HG03521 (cell line): ENCODE data around the gene S100A1.
A peak's percentile ranks its signal among the peaks of the same experiment; 100 is the strongest.
"Not testable (repeated sequence)": the region's sequence is repeated elsewhere in the genome, so short reads cannot be mapped to it uniquely, and the experiment has no call there.

Source experiments
- ATAC-seq: cut with Tn5 transposase; IDR thresholded peaks from one replicate; pipeline ENCODE4 v1.9.1; 2021; ENCODE audit warnings: mild to moderate bottlenecking, moderate library complexity; ENCODE audit not compliant: unreplicated experiment

The S100A1 gene

GRCh38 chr1:153629971-153630370 lies 1.7 kb downstream of the S100A1 start:
- ATAC-seq, result no peak

DNA sequence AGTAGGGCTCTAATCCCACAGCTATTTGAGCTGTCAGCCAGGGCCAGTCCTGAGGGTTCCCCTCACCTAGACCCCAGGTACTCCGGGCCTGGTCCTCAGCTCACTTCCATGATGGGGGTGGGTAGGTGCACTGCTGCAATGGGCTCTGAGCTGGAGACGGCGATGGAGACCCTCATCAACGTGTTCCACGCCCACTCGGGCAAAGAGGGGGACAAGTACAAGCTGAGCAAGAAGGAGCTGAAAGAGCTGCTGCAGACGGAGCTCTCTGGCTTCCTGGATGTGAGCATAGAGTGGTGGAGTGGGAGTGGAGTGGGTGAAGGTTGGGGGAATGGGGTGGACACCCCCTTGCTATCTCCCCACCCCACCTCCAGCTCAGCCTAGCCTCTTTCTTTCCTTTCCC lies 2.1 kb downstream of the S100A1 start:
- ATAC-seq, result no peak

- ATAC-seq, result no peak
Measured at GRCh38 chr1:153631047-153632022, 3.1 kb downstream of the S100A1 start.

GRCh38 chr1:153633161-153633753 lies 5.0 kb downstream of the S100A1 start:
- no peak for ATAC-seq

DNA sequence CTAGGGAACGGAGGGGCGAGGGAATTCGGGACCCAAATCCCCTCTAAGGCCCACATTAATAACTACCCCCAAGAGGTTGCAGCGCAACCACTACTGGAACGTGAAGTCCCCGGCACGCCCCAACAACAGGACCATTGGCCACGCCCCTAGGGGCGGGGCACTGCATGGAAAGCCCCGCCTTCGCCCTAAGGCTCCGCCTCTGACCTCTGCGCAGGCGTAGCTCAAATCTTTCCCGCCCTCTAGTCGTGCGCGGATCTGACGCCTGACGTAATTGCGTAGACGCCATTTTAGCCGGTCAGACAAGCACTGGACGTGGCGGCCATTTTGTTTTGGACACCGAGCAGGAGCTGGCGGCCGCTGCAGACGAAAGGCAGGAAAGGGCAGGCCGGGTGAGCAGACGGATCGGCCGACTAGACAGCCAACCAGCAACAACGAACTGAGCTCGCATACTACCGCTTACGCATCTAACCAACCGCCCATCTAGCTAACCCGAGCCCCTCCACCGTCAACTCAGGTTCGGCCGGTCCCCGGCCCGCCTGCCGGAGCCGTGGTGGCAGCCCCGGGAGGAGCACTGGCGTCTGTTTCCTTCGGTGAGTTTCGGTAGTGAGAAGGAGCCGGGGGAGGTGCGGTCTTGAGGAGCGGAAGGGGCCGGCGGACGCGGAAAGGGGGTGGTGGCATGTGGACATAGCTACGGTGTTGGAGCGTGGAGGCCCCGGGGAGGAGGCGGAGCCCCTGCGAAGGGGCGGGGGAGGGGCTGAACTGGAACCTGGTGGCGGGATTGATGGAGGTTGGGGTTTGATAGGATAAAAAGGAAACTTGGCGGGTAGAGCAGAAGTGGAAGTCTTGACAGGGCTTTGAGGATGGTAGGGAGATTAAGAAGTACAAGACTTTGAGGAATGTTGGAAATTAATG lies 5.8 kb downstream of the S100A1 start, which contains the start of gene CHTOP:
Gene CHTOP (plus strand): TSS at position 313 of the 912 bp plus-strand sequence. CDS start 2,523 bp downstream, outside the sequence.
- ATAC-seq, result peak; percentile 88

DNA sequence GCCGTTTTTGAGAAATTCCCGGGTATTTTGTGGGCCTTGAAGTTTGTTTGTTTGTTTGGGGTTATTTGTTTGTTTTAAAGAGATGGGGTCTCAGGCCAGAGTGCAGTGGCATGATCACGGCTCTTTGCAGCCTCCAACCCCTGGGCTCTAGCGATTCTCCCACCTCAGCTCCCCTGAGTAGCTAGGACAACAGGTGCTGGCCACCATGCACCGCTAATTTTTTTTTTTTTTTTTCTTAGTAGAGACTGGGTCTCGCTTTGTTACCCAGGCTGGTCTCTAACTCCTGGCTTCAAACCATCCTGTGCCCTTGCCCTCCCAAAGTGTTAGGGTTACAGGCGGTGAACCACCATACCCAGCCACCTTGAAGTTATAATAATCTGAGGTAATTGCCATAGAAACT lies 7.6 kb downstream of the S100A1 start:
- no peak for ATAC-seq

GRCh38 chr1:153636312-153636711 lies 8.1 kb downstream of the S100A1 start:
- ATAC-seq, result no peak

DNA sequence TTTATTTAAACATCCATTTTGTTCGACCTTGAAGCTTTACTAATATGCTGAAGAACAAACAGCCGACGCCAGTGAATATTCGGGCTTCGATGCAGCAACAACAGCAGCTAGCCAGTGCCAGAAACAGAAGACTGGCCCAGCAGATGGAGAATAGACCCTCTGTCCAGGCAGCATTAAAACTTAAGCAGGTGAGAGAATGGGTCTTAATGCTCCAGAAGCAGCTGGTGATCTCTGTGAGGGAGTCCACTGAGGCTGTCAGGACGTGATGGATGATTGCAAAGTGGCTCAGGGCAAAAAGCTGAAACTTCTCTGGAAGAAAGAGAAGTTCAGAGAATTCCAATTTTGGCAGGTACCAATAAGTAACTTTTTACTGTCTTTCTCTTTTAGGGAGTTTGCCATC lies 10.0 kb downstream of the S100A1 start:
- ATAC-seq, result no peak

DNA sequence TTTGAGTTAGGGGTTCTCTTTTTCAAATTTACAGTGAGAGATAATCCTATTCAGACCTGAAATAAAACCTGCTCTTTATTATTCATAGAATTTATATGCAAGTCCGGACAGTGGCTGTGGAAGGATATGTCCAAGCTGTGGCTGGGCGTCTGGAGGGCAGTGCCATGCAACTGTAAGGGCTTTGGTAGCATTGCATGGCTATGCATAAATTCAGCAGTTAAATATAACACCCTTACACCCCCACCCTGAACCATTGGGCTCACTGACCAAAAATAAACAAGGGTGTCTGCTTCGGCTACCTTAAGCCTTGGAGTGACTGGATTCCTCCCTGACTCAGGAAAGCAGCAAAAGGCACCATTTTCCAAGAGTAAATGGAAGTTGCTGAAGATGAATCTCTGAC lies 11.0 kb downstream of the S100A1 start:
- ATAC-seq, result no peak

GRCh38 chr1:153640213-153640612 lies 12.0 kb downstream of the S100A1 start:
- ATAC-seq, result not testable (repeated sequence)

DNA sequence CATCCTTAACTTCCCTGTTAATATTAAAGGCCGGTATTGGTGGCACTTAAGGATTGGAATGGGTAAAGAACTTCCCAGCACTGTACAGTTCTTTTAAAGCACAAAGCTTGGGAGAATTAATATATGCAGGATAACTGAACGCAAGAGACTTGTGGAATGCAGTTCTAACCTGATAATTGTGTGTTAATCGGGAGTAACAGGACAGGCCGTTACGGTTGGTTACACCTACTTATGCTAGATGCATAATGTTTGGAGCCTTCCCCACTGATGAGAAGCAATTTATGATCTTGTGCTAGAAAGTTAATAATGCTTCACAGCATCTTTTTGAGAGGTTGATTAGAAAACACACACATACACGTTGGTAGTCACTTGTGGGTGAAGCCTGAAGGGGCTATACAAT lies 12.6 kb downstream of the S100A1 start:
- ATAC-seq, result no peak

- no peak for ATAC-seq
Measured at GRCh38 chr1:153642161-153642560, 13.9 kb downstream of the S100A1 start.

- ATAC-seq, result no peak
Measured at GRCh38 chr1:153643100-153643499, 14.9 kb downstream of the S100A1 start.

- no peak for ATAC-seq
Measured at GRCh38 chr1:153643816-153644215, 15.6 kb downstream of the S100A1 start.

DNA sequence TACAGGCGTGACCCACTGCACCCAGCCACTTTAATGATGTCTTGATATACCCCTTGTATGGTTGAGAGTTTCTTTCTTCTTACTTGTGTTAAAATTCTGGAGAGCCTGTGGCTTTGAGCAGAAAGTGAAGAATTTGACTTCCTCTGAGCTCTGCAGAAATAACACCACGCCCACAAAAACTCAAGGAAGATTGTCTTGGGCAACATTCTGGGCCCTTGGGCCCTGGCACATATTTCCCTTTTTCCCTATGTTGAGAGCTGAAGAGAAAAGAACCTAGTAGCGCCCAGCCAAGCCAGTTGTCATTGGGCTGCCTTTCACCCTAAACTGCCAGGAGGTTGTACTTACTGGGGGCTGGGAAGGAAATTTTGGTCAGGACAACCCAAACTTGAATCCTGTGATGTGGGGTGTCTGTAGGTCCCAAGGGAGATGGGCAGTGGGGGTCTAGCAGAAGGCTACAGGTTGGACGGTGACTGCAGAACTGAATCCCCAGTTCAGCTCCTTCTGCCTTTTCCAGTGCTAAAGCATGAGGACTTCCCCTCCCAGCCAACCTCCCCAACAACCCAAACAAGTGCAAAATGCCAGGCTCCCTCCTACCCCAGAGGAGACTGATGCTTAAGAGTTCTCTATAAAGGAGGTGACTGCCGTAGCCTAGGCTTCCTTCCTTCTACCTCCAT lies 18.6 kb downstream of the S100A1 start:
- ATAC-seq, result no peak

DNA sequence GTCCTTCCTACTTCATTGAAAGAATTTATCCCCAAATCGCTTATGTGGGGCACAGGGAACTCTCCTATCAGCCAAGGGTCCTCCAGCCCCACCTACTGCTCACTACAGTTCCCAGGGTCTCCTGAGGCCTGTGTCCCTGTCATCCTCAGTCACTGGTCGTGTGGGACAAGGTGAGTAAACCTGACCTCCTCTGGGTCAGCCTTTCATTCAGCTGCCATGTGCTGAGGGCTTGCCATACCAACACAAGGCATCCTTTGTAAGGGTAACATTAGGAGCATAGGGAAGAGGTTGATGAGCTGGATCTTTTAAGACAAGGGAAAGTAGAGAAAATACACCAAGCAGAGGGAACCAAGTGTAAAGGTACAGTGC lies 19.1 kb downstream of the S100A1 start:
- ATAC-seq, result no peak

- no peak for ATAC-seq
Measured at GRCh38 chr1:153648000-153648643, 19.9 kb downstream of the S100A1 start.

GRCh38 chr1:153649137-153649862 lies 21.1 kb downstream of the S100A1 start:
- ATAC-seq, result no peak

GRCh38 chr1:153649863-153650235 lies 21.6 kb downstream of the S100A1 start:
- no peak for ATAC-seq
